Measurements from ENCODE around the gene RUNX1.

RUNX1 gene

GRCh38 chr21:34765619-34766018 is 283.5 kb downstream of the RUNX1 start:
- no peak for DNase-seq

GRCh38 chr21:34764715-34765284 is 284.3 kb downstream of the RUNX1 start:
- DNase-seq, result no peak

- DNase-seq, result no peak
Measured at GRCh38 chr21:34762786-34763185, 286.3 kb downstream of the RUNX1 start.

GRCh38 chr21:34761758-34762330 is 287.3 kb downstream of the RUNX1 start:
- DNase-seq, result no peak

GRCh38 chr21:34754690-34755647 is 294.1 kb downstream of the RUNX1 start:
- no peak for DNase-seq

- DNase-seq, result no peak
Measured at GRCh38 chr21:34748862-34749261, 300.2 kb downstream of the RUNX1 start.

- DNase-seq, result no peak
Measured at GRCh38 chr21:34745557-34746255, 303.4 kb downstream of the RUNX1 start.

GRCh38 chr21:34744801-34745200 is 304.3 kb downstream of the RUNX1 start:
- no peak for DNase-seq

GRCh38 chr21:34743831-34744230 is 305.3 kb downstream of the RUNX1 start:
- no peak for DNase-seq

- DNase-seq, result no peak
Measured at GRCh38 chr21:34743285-34743684, 305.8 kb downstream of the RUNX1 start.

- DNase-seq, result no peak
Measured at GRCh38 chr21:34740198-34740597, 308.9 kb downstream of the RUNX1 start.

Data from cerebellar nuclear complex (tissue), 1 donor.